OCI-LY1 (cell line): ENCODE results near the gene FRMD5.

Experiments
- H2AFZ ChIP-seq: fragments of 200-600 bp; sonication (generic), shearing (Covaris generic); 2 replicates; pipeline ENCODE4 v1.6.0; 2014; ENCODE audit warnings: antibody characterized with exemption, mild to moderate bottlenecking, low read length
- H3F3A ChIP-seq: fragments of 200-600 bp; sonication (generic), shearing (Covaris generic); 2 replicates; pipeline ENCODE4 v1.6.0; 2014; ENCODE audit warnings: mild to moderate bottlenecking, antibody characterized with exemption, low read length, moderate library complexity; ENCODE audit not compliant: insufficient read depth
- H3K27ac ChIP-seq: fragments of 200-600 bp; sonication (generic); 2 replicates; pipeline ENCODE4 v1.5.1; 2014; ENCODE audit warnings: low read length, mixed run types, mild to moderate bottlenecking, low read depth; ENCODE audit not compliant: poor library complexity, severe bottlenecking
- H3K27me3 ChIP-seq: fragments of 200-600 bp; sonication (generic); 2 replicates; pipeline ENCODE4 v1.6.0; 2014; ENCODE audit warnings: antibody characterized with exemption, mild to moderate bottlenecking, low read length, moderate library complexity; ENCODE audit not compliant: insufficient read depth
- H3K36me3 ChIP-seq: fragments of 200-600 bp; sonication (generic); 2 replicates; pipeline ENCODE4 v1.6.1; 2014; ENCODE audit warnings: mild to moderate bottlenecking, antibody characterized with exemption, low read length, moderate library complexity, mixed read lengths; ENCODE audit not compliant: insufficient read depth
- H3K4me1 ChIP-seq: fragments of 200-600 bp; sonication (generic); 2 replicates; pipeline ENCODE4 v1.5.1; 2014; ENCODE audit warnings: mild to moderate bottlenecking, low read length, moderate library complexity; ENCODE audit not compliant: insufficient read depth, severe bottlenecking
- H3K4me2 ChIP-seq: fragments of 200-600 bp; sonication (generic), shearing (Covaris generic); 2 replicates; pipeline ENCODE4 v1.6.1; 2014; ENCODE audit warnings: low read length
- H3K4me3 ChIP-seq: fragments of 200-600 bp; sonication (generic); 2 replicates; pipeline ENCODE4 v1.5.1; 2014; ENCODE audit warnings: low read length, low read depth, mild to moderate bottlenecking, mixed read lengths; ENCODE audit not compliant: poor library complexity, severe bottlenecking
- H3K79me2 ChIP-seq: fragments of 200-600 bp; shearing (Covaris generic); 2 replicates; pipeline ENCODE4 v1.6.1; 2016; ENCODE audit warnings: mixed run types, low read length, mixed read lengths; ENCODE audit not compliant: insufficient read depth
- H3K9ac ChIP-seq: fragments of 200-600 bp; sonication (generic), shearing (Covaris generic); 2 replicates; pipeline ENCODE4 v1.6.1; 2014; ENCODE audit warnings: mild to moderate bottlenecking, low read length, mixed read lengths
- H3K9me2 ChIP-seq: fragments of 200-600 bp; sonication (generic), shearing (Covaris generic); 2 replicates; pipeline ENCODE4 v1.6.1; 2014; ENCODE audit warnings: low read depth, mild to moderate bottlenecking, low read length, mixed read lengths
- H3K9me3 ChIP-seq: fragments of 200-600 bp; shearing (Covaris generic); 2 replicates; pipeline ENCODE4 v1.6.1; 2014; ENCODE audit warnings: low read length, mixed read lengths
- H4K20me1 ChIP-seq: fragments of 200-600 bp; sonication (generic), shearing (Covaris generic); 2 replicates; pipeline ENCODE4 v1.6.0; 2016; ENCODE audit warnings: mild to moderate bottlenecking, low read length; ENCODE audit not compliant: insufficient read depth
- EZH2 ChIP-seq: fragments of 200-600 bp; sonication (generic), shearing (Covaris generic); IDR thresholded peaks from 2 replicates; pipeline ENCODE4 v1.8.0; 2017; ENCODE audit warnings: borderline replicate concordance, mixed run types, mild to moderate bottlenecking, antibody characterized with exemption, low read length, moderate library complexity, mixed read lengths
- TF ChIP-seq, protein P1 (sequence below): fragments of 200-600 bp; sonication (generic), shearing (Covaris generic); IDR thresholded peaks from 2 replicates; pipeline ENCODE4 v1.5.1; 2017; ENCODE audit warnings: mild to moderate bottlenecking, antibody characterized with exemption, low read length, moderate library complexity, mixed read lengths

The FRMD5 gene

DNA sequence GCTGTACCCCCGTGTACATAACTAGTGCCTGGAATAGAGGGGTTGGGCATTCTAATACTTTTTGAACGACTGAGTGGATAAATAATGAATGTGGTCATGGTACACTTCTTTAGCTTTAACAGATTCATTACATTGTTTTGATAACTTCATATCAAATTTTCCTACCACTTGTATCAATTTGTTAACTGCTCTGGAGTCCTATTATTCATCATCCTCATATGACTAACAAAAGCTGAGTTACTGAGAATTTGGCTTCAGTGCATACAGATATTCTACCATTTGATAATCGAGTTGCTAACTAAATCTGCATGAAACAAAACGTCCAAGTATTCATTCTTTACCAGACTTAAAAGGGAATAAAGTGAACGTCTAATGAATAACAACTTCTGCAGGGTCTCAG is 31.7 kb downstream of the FRMD5 start:
- Histone ChIP-seq H3K27ac (no peak overlapping the region), H3K9me3 (no peaks in the 10 kb centered on the region), H3K9ac (no peak overlapping the region), H3K4me2 (no peak overlapping the region), H3K27me3 (no peaks in the 10 kb centered on the region), H3K4me3 (no peak overlapping the region), H3F3A (no peaks in the 10 kb centered on the region), H3K4me1 (no peaks in the 10 kb centered on the region), H3K36me3 (no peaks in the 10 kb centered on the region), H2AFZ (no peak overlapping the region), H3K79me2 (no peaks in the 10 kb centered on the region), H4K20me1 (no peaks in the 10 kb centered on the region), H3K9me2 (no peaks in the 10 kb centered on the region)
- TF ChIP-seq, protein P1, sequence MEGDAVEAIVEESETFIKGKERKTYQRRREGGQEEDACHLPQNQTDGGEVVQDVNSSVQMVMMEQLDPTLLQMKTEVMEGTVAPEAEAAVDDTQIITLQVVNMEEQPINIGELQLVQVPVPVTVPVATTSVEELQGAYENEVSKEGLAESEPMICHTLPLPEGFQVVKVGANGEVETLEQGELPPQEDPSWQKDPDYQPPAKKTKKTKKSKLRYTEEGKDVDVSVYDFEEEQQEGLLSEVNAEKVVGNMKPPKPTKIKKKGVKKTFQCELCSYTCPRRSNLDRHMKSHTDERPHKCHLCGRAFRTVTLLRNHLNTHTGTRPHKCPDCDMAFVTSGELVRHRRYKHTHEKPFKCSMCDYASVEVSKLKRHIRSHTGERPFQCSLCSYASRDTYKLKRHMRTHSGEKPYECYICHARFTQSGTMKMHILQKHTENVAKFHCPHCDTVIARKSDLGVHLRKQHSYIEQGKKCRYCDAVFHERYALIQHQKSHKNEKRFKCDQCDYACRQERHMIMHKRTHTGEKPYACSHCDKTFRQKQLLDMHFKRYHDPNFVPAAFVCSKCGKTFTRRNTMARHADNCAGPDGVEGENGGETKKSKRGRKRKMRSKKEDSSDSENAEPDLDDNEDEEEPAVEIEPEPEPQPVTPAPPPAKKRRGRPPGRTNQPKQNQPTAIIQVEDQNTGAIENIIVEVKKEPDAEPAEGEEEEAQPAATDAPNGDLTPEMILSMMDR: no peak
- TF ChIP-seq EZH2: no peak

DNA sequence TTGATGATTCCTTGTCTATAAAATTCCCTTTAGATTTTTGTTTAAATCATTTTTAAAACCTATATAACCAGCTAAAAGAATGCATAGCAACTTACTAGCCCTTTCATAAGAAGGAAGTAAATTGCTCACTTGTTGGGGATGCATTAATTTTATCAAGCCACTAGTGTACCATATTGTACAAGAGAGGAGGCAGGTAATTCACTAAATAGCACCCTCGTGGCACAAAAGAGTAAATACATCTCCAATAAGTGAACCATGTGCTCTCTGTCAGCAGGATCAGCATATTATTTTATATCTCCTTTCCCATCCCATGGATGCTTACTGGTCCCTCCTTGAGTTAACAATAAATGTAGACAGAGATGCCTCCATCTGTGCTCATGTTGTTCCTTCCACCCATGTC is 34.3 kb downstream of the FRMD5 start:
- Histone ChIP-seq H3K27me3 (no peaks in the 10 kb centered on the region), H3K36me3 (no peaks in the 10 kb centered on the region), H2AFZ (0 out of 2 replicates have a peak overlapping the region, but pooled peaks have one; percentile 33), H3K27ac (no peak overlapping the region), H4K20me1 (no peaks in the 10 kb centered on the region), H3K9me3 (no peaks in the 10 kb centered on the region), H3K4me1 (no peaks in the 10 kb centered on the region), H3F3A (no peaks in the 10 kb centered on the region), H3K4me2 (no peak overlapping the region), H3K9ac (no peak overlapping the region), H3K79me2 (no peaks in the 10 kb centered on the region), H3K4me3 (no peak overlapping the region), H3K9me2 (no peaks in the 10 kb centered on the region)
- TF ChIP-seq, protein P1: no peak
- no peak for TF ChIP-seq EZH2

DNA sequence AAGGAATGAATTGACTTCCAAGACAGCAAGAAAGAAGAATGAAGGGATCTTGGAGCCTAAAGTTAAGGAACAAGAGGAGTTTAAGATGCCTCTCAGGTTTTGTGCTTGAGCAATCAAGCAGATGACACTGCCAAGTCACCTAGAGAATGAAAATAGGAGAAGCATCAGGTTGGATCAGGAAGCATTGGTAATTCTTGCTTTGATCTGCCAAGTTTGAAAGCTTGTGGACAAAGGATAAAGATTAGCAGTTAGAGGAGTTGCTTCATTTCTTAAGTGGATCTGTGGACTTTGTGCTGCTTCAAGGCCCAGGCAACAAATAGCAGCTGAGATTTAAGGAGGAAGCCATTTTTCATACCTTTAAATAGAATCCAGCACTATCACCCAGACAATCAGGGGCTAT is 35.6 kb downstream of the FRMD5 start:
- H3K9me3 ChIP-seq: no peaks in the 10 kb centered on the region
- no peaks in the 10 kb centered on the region for H3K36me3 ChIP-seq
- no peaks in the 10 kb centered on the region for H4K20me1 ChIP-seq
- TF ChIP-seq, protein P1: no peak
- TF ChIP-seq EZH2: no peak
- no peaks in the 10 kb centered on the region for H3K4me1 ChIP-seq
- H3K4me2 ChIP-seq: no peak overlapping the region
- H3K79me2 ChIP-seq: no peaks in the 10 kb centered on the region
- no peaks in the 10 kb centered on the region for H3K9me2 ChIP-seq
- no peak overlapping the region for H3K9ac ChIP-seq
- H3K4me3 ChIP-seq: no peak overlapping the region
- no peaks in the 10 kb centered on the region for H3K27me3 ChIP-seq
- H3K27ac ChIP-seq: no peak overlapping the region
- H2AFZ ChIP-seq: no peak overlapping the region
- no peaks in the 10 kb centered on the region for H3F3A ChIP-seq
